Vagina (tissue), 2 donors: ENCODE data around the gene GLYATL1B. TPM values are rescaled to one million over a fixed set of nuclear protein-coding genes. Genes with fewer than 3 reads are reported as not detected.
"Not testable (repeated sequence)": the region's sequence is repeated elsewhere in the genome, so short reads cannot be mapped to it uniquely, and the experiment has no call there.

Source experiments
- DNase-seq, 2 donors: peaks; one replicate each; pipeline ENCODE4 v3.0.0-alpha.2; 2017; ENCODE audit errors: extremely low spot score in 2 of 2
- H3K27ac ChIP-seq: fragments of 200-600 bp; sonication (generic); one replicate; pipeline ENCODE4 v1.5.1; 2019
- H3K27me3 ChIP-seq: fragments of 200-600 bp; sonication (generic); one replicate; pipeline ENCODE4 v1.5.1; 2019
- H3K36me3 ChIP-seq, 2 donors: fragments of 200-600 bp; sonication (generic); one replicate each; pipeline ENCODE4 v1.5.1; 2017 to 2019
- H3K4me1 ChIP-seq: fragments of 200-600 bp; sonication (generic); one replicate; pipeline ENCODE4 v1.5.1; 2019
- H3K4me3 ChIP-seq, 2 donors: fragments of 200-600 bp; sonication (generic); 1 replicate in 1 of 2; 2 replicates in 1 of 2; pipeline ENCODE4 v1.5.1; 2016 to 2019
- H3K9me3 ChIP-seq: fragments of 200-600 bp; sonication (generic); one replicate; pipeline ENCODE4 v1.5.1; 2019
- CTCF ChIP-seq, 3 experiments: fragments of 450-650 bp in 2 of 3; fragments of 200-600 bp in 1 of 3; sonication (generic) in 1 of 3; IDR thresholded peaks; one replicate each; pipeline ENCODE4 v1.5.1; 2017 to 2019; ENCODE audit warnings: antibody characterized with exemption in 3 of 3, mild to moderate bottlenecking in 2 of 3, moderate library complexity in 2 of 3
- POLR2A ChIP-seq, 2 donors: fragments of 450-650 bp; IDR thresholded peaks; one replicate each; pipeline ENCODE4 v1.6.1; 2017; ENCODE audit warnings: antibody characterized with exemption in 2 of 2, mild to moderate bottlenecking in 2 of 2, moderate library complexity in 2 of 2
- POLR2AphosphoS5 ChIP-seq, 2 donors: sonication (generic); formaldehyde crosslinking; IDR thresholded peaks; one replicate each; pipeline ENCODE4 v1.9.0; 2017; ENCODE audit warnings: antibody characterized with exemption in 2 of 2, mild to moderate bottlenecking in 2 of 2, low read depth in 1 of 2; ENCODE audit not compliant: insufficient read depth in 1 of 2
- intact Hi-C: fragments of 100-400 bp; cut with DNase I; formaldehyde crosslinking; loops from one replicate; pipeline ENCODE4 v1.15.1; 2023
- total RNA-seq: library from RNA; depleted of rRNA; stranded (reverse); fragments of >200 nt; gene quantifications from one replicate; pipeline ENCODE4 v1.2.3, GENCODE V29; 2016

Gene GLYATL1B
- total RNA-seq, 1 donor from 2014 or later = not detected

GRCh38 chr11:59135648-59136461 is 49.7 kb downstream of the GLYATL1B start:
- Histone ChIP-seq H3K27me3 (no peaks in the 10 kb centered on the region), H3K9me3 (no peaks in the 10 kb centered on the region), H3K4me1 (no peaks in the 10 kb centered on the region), H3K27ac (no peak overlapping the region), H3K4me3 (no peak overlapping the region), H3K36me3 (peaks cover 0 to 12% of the 10 kb centered on the region in 2 donors)
- TF ChIP-seq CTCF (IDR thresholded peaks at IDR 0.05) = peak; percentile 85 to 93 (median 91)
- no peak for TF ChIP-seq POLR2AphosphoS5 (IDR thresholded peaks at IDR 0.05; ENCODE audit: insufficient read depth in 1 of 2, low read depth in 1 of 2)
- TF ChIP-seq POLR2A (IDR thresholded peaks at IDR 0.05) = no peak
- intact Hi-C loops = no loop called here
- DNase-seq = no peak

- H3K4me3 ChIP-seq, H3K9me3 ChIP-seq, intact Hi-C loops, H3K27me3 ChIP-seq, H3K27ac ChIP-seq, H3K4me1 ChIP-seq, DNase-seq: not testable (repeated sequence)
- H3K36me3 ChIP-seq = peaks cover 0 to 12% of the 10 kb centered on the region in 2 donors
Measured at GRCh38 chr11:59136551-59136950, 50.4 kb downstream of the GLYATL1B start.

DNA sequence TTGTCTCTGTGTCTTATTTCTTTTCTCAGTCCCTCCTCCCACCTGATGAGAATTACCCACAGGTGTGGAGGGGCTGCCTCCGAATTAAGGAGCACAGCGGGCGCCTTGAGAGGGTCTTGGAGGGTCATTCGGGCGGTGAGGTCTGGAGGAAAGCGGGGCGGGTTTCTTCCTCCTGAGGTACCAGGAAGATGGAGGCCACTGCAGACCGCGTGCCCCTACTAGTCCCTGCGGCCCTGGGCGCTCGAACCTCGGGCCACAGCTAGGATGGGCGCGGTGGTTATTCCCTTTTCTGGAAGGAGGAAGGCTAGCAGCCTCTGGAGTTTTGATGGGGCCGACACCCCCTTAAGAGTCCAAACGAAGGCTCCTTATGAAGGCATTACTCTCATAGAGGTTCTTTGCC is 51.1 kb downstream of the GLYATL1B start:
- Histone ChIP-seq H3K27ac (no peak overlapping the region), H3K27me3 (no peaks in the 10 kb centered on the region), H3K9me3 (no peaks in the 10 kb centered on the region), H3K36me3 (peaks cover 0 to 7% of the 10 kb centered on the region in 2 donors), H3K4me3 (no peak overlapping the region), H3K4me1 (no peaks in the 10 kb centered on the region)
- intact Hi-C loops = no loop called here
- no peak for DNase-seq
- no peak for TF ChIP-seq POLR2A (IDR thresholded peaks at IDR 0.05)
- no peak for TF ChIP-seq CTCF (IDR thresholded peaks at IDR 0.05)
- TF ChIP-seq POLR2AphosphoS5 (IDR thresholded peaks at IDR 0.05; ENCODE audit: insufficient read depth in 1 of 2, low read depth in 1 of 2) = no peak

DNA sequence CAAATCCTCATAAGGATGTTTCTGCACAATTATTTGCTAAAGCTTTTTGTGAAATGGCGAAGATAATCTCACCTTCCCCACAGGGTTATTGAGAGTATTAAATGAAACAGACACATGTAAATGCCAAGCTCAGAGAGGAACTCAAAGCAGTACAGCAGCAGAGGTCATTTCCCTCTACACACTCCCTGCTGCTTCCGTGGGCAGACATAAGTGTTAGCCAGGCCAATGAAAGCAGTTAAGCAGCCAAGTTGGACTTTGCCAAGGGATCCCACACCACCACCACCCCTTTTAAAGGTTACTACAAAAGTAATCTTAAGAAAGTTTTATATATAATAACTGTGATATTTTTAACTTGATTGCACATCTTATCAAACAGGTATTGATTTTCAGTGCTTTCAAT is 52.5 kb downstream of the GLYATL1B start:
- Histone ChIP-seq H3K27ac (no peak overlapping the region), H3K4me3 (no peak overlapping the region), H3K27me3 (no peaks in the 10 kb centered on the region), H3K4me1 (peaks cover 3% of the 10 kb centered on the region), H3K9me3 (no peaks in the 10 kb centered on the region), H3K36me3 (no peaks in the 10 kb centered on the region)
- no peak for DNase-seq
- no peak for TF ChIP-seq POLR2AphosphoS5 (IDR thresholded peaks at IDR 0.05; ENCODE audit: insufficient read depth in 1 of 2, low read depth in 1 of 2)
- TF ChIP-seq CTCF (IDR thresholded peaks at IDR 0.05) = no peak
- TF ChIP-seq POLR2A (IDR thresholded peaks at IDR 0.05) = no peak
- intact Hi-C loops = no loop called here

DNA sequence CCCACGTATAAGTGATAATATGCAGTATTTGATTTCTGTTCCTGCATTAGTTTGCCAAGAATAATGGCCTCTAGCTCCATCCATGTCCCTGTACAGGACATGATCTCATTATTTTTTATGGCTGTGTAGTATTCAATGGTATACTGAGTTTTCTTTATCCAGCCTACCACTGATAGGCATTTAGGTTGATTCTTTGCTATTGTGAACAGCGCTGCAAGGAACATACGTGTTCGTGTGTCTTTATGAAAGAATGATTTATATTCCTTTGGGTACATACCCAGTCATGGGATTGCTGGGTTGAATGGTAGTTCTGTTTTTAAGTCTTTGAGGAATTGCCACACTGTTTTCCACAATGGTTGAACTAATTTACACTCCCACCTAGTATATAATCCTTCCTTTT is 55.1 kb downstream of the GLYATL1B start:
- TF ChIP-seq POLR2A (IDR thresholded peaks at IDR 0.05) = no peak
- TF ChIP-seq CTCF (IDR thresholded peaks at IDR 0.05) = no peak
- TF ChIP-seq POLR2AphosphoS5 (IDR thresholded peaks at IDR 0.05; ENCODE audit: insufficient read depth in 1 of 2, low read depth in 1 of 2) = no peak
- intact Hi-C loops = loop anchor here (5.0 kb wide), 1 partner anchor 564 kb away; the partner anchor contains the start of genes LPXN and ZFP91
- DNase-seq = no peak
- Histone ChIP-seq H3K9me3 (no peaks in the 10 kb centered on the region), H3K4me1 (peaks cover 16% of the 10 kb centered on the region), H3K36me3 (no peaks in the 10 kb centered on the region), H3K27ac (no peak overlapping the region), H3K4me3 (no peak overlapping the region), H3K27me3 (no peaks in the 10 kb centered on the region)
